ENCODE results near the gene KRTAP6-1.

The KRTAP6-1 gene, protein sequence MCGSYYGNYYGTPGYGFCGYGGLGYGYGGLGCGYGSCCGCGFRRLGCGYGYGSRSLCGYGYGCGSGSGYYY

DNA sequence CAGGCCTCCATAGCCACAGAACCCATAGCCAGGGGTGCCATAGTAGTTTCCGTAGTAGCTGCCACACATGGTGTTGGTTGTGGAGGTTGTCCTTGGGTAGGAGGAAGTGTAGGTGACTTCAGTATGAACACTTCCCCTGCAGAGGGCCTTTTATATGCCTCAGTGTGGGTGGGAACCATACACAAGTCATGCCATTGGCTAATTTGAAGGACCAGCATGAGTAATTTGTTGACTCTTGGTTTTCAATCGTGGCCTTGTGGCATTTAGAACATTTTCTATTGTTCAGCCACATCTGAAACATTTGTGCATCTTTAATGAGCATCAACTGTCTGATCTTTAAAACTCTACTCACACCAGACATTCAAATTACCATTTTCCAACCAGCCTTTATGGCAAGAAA lies at the start of gene KRTAP6-1:
Gene KRTAP6-1 (minus strand): TSS at position 95 of the 400 bp plus-strand sequence. CDS start 26 bp downstream, at position 69.
- no peak for DNase-seq

DNA sequence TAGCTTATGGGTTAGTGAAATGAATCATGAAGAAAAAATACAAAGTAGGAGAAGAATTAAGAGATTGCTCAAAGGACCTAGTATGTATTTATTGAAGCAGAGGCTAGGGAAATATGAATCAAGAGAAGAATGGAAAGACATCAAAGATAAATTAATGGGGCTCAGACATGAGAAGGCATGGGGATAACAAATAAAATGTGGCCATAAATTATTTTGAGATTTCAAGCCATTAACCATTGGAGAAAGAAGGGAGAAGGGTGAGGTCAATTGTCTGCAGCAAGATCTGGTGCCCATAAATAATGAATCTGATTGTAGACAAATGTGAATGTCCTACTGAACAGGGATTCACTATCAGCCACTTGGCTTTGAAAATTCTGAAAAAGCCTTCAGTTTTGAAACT lies 39.2 kb upstream of the KRTAP6-1 start:
- DNase-seq, result no peak

DNA sequence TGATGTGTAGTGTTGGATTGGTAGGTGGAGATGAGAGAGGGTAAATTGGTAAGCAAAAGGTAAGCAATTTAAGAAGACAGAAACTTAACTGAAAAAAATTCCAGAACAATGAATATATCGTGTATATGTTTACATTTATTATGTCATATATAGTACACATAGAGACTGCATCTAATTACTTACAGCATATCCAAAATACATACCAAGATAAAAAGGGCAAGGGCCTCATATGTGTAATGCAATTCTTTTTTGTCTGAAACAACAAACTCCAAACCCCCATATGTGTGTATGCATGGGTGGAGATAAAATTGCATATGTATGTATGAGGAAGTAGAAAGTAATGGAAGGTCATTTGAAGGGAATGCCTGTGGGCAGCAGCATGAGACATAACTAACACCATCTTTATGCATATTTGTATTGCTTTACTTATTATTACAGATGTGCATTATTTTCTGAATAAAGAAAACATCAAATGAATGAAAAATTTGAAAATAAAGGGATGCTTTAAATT lies 33.2 kb upstream of the KRTAP6-1 start:
- DNase-seq, result no peak

DNA sequence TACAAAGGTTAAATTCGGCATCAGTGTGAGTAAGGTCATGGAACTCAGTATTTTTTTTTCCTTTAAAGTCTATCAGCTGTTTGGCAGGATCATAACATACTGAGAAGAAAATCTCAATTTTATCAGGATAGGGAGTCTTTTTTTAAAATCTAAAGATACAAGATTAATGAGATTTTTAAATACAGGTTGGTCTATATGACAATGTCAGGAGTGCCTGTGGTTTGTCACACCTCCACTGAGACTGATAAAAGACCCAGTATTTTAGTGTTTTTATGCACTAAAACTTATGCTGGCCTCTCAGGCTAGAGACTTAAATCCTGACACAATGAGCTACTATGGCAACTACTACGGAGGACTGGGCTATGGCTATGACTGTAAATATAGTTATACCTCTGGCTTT lies 28.8 kb upstream of the KRTAP6-1 start, which contains the start of gene KRTAP20-3:
Gene KRTAP20-3 (plus strand): TSS at position 301 of the 400 bp plus-strand sequence.
- no peak for DNase-seq

DNA sequence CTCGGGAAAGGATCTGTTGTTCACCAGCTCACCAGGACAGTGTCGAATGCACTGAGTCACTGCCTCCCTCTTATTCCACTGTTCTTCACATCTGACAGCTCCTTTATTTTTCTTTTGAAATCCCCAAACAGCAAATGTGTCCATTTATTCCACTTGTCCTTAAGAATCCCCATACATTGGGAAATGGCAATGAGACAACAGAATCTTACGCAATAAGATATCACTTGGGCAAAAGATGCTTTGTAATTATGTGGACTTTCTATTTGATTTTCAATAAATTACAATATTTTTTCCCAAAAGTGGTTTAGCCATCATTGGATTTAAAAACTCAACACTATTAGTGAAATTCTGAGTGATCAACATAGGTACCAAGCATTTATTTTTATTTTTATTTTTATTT lies 25.0 kb upstream of the KRTAP6-1 start:
- no peak for DNase-seq

DNA sequence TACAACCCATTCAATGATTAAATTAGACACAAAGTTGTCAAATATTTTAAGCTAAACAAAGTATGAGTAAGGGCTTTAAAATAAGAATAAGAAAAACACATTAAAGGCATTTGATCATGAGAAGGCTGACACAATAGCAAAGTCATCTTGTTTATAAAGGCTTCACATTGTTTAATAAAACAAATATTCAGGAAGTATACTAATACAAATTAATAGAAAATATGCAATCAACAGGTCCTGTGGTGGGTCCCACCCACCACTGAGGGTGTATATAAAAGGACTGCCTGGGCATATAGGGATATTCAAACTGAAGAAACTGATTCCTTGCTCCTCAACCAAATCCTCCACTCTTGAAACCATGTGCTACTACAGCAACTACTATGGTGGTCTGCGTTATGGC lies 21.2 kb upstream of the KRTAP6-1 start, which contains the start of gene KRTAP20-2:
Gene KRTAP20-2 (plus strand): TSS at position 301 of the 400 bp plus-strand sequence. CDS start 58 bp downstream, at position 359.
- DNase-seq, result no peak

DNA sequence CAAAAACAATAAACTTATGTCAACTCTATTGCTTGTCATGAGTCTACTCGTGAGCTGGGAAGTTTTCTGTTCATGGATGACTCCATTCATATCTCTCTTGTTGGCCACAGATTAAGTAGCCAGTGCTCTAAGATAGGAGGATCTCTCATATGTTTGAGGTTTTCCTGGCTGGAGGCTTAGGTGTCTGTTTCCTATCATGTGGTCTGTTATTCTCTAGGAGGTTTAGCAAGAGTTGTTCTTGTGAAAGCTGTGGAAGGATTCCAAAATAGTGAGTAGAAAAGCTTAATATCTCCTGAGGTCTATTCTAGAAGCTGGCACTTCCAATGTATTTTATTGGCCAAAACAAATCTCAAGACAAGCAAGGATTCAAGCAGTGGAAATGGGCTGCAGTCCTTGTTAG lies 15.5 kb upstream of the KRTAP6-1 start:
- DNase-seq, result no peak

DNA sequence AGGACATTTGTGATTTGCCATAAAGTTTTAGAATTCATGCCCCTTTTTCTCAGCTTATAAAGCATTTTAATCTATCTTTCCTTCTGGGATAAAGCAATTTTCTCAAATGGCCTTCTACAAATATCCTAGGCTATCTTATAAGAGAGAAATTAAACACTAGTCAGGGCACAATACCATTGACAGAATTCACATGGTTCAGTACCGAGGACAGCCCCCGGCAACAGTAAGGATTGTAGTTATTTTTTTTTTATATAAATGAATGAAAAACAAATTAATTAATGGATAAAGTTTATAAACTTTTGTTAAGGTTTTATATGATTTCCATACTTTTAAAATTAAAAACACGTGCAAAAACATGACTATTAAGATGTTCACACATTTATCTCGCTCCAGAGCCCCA lies 14.4 kb upstream of the KRTAP6-1 start:
- DNase-seq, result no peak

DNA sequence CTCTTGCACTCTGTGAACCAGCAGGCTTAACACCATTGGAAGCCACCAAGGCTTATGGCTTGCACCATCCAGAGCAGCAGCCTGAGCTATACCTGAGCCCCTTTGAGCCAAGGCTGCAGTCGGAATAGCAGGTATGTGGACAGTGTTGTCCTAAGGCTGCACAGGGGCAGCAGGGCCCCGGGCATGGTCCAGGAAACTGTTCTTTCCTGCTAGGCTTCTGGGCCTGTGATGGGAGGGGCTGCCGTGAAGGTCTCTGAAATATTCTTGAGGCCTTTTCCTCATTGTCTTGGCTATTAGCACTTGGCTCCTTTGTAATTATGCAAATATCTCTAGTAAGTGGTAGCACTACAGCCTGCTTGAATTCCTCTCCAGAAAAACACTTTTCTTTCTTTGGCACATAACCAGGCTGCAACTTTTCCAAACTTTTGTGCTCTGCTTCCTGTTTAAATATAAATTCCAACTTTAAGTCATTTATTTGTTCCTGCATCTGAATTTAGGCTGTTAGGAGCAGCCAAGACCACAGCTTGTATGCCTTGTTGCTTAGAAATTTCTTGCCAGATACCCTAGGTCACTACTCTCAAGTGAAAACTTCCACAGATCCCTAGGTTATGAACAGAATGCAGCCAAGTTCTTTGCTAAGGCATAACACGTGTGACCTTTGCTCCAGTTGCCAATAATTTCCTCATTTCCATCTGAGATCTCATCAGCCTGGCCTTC lies 11.9 kb upstream of the KRTAP6-1 start:
- no peak for DNase-seq

DNA sequence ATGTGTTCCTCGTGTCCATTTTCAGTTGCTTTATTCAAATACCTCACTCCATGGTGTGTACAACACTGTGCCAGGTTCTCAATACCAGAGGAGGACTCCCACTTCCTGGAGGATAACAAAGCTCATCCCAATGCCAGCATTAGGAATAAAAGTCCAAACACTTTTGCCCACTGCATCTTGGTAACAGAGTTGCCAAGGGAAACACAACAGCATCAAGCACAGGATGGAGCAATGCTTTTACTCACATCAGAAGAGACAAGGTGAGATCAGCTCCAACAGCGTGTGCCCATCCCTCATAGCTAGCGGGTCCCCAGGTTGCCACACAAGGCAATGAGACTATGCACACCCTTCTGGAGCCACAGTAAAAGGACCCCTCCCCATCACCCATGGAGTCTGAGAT lies 9.6 kb upstream of the KRTAP6-1 start:
- DNase-seq, result no peak

DNA sequence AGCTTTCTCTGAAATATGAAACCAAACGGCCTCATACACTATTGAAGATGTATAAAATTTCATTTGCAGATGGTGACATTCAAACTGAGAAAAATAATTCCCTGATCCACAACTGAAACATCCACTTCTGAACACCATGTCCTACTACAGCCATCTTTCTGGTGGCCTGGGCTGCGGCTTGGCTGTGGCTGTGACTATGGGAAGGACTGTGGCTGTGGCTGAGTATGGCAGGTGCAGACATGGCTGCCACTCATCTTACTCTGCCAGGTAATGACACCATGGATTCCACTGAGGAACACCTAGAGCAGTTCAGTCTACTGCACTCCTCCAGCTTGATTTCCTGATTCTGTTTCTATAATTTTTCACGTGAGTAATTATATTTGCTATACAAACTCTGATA lies 6.8 kb upstream of the KRTAP6-1 start, which contains the start of gene KRTAP20-4:
Gene KRTAP20-4 (plus strand): TSS at position 106 of the 400 bp plus-strand sequence.
- DNase-seq, result no peak

DNA sequence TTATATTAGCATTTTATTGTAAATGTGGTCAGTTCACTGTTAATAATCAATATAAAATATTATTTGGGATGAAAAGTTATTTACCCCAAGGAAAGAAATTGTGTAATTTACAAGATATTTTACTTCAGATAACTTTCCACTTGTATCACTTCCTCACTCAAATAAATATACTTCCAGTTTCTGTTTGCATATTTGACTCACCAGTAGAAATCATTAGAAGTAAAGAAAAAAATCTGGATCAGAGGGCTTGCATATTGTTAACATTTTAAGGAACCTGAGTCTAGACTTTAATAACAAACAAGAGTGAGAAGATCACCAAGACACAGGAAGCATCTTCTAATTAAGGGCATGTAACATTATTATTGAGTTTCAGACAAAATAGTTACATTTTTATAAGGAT lies 6.3 kb upstream of the KRTAP6-1 start:
- DNase-seq, result no peak

DNA sequence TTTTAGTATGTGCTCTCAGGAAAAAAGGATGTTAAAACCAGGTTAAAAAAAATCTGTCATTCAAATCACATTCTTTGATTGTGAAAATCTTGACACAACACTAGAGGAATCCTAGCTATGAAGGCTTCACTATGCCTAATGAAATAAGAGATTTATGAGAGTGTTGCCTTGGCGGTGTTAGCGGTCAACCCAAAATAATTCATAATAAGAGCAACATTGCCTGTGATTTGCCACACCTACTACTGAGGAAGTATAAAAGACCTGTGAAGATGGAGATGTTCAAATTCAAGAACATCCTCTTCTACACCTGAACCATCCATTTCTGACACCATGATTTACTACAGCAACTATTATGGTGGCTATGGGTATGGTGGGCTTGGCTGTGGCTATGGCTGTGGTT lies 2.4 kb upstream of the KRTAP6-1 start, which contains the start of gene KRTAP20-1:
Gene KRTAP20-1 (plus strand): TSS at position 301 of the 400 bp plus-strand sequence. CDS start 30 bp downstream, at position 331.
- no peak for DNase-seq

DNA sequence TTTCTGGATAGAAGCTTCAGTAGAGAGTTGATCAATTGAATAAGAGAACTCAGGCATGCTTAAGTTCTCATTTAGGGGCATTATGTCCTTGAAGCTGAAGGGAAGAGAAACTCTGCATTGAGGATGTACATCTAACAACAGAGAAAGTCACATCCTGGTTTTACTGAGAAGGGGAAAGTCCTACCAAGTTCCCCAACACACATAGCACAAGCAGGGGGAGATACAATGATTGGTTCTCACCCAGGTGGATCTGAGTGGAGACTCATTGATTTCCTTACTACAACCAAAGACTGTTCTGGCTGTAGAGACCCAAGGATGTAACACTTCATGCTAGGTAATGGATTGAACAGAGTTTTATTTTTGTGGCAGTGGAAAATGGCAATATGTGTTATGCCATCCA lies 1.5 kb upstream of the KRTAP6-1 start:
- no peak for DNase-seq

DNA sequence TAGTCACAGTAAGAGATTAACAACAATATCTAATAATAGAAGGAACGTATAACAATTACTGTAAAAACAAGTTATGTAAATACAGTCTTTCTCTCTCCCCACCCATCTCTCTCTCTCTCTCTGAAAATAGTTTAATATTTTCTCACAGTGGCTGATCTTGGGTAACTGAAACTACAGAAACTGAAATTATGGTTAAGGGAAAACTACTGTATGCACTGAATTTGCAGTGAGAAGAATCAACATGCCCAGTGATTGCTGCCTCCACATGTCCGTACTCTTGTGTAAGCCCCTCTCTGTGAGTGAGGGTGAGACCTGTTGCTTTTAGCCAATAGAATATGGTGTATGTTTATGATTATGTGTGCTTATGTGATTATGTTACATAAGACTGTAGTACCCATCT lies 1.6 kb downstream of the KRTAP6-1 start:
- no peak for DNase-seq

DNA sequence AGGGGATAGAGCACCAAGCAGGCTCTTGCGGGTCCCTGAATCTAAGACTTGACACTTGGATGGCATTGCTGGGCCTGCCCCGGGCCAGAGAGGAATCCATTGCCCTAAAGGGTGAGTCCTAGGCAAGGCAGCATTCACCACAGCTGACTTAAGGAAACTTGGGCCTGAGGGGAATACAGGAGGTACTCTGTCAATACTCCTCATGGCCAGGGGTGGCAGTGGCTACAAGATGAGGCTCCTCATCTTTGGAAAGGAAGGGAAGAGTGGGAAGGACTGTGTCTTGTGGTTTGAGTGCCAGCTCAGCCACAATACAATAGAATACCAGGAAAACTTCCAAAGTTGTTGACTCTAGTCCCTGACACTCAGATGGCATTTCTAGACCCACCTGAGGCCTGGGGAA lies 7.8 kb downstream of the KRTAP6-1 start:
- DNase-seq, result no peak

DNA sequence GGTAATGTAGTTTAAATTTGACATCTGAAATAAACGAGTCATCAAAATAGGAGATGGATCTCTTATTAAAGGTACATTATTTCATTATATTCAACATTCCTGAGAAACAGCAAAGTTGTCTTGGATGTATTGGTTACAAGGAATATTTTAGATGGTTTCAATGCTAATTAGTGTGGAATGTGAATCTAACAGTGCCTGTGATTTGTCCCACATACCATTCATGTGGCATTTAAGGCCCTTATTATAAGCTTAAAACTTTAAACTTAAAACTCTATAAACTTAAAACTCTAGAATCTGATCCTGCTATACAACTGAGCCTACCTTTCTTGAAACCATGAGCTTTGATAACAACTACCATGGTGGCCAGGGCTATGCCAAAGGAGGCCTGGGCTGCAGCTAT lies 12.9 kb downstream of the KRTAP6-1 start, which contains the start of gene KRTAP22-1:
Gene KRTAP22-1 (plus strand): TSS at position 301 of the 400 bp plus-strand sequence.
- DNase-seq, result no peak

DNA sequence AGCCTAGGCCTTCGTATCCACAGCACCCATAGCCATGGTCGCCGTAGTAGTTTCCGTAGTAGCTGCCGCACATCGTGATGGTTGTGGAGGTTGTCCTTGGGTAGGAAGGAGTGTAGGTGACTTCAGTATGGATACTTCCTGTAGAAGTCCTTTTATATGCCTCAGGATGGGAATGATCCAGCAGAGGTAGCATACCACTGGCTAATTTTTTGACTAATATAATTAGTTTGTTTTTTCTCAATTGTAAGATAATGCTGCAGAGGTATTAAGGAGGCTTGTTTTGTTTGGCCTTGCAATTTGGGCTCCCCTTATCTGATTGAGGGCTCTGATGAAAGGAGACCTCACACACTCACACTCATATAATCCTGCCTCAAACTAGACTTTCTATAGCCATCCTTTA lies 14.9 kb downstream of the KRTAP6-1 start, which contains the start of gene KRTAP6-2:
Gene KRTAP6-2 (minus strand): TSS at position 101 of the 400 bp plus-strand sequence. CDS start 28 bp downstream, at position 73.
- DNase-seq, result no peak

DNA sequence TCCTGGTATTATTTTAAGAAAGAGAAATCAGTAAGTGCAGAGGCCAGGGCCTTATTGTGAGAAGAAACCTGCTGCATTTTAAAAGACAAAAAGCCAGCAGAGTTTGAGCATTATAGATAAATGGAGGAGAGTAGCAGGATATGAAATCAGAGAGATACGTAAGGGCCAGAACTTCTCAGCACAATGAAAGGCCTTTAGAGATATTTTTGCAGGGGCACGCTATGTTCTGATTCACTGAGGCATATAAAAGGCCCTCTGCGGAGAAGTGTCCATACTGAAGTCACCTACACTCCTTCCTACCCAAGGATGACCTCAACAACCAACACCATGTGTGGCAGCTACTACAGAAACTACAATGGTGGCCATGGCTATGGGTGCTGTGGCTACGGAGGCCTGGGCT lies 21.6 kb downstream of the KRTAP6-1 start, which contains the start of gene KRTAP6-3:
Gene KRTAP6-3 (plus strand): TSS at position 301 of the 400 bp plus-strand sequence. CDS start 6 bp downstream, at position 307.
- no peak for DNase-seq

DNA sequence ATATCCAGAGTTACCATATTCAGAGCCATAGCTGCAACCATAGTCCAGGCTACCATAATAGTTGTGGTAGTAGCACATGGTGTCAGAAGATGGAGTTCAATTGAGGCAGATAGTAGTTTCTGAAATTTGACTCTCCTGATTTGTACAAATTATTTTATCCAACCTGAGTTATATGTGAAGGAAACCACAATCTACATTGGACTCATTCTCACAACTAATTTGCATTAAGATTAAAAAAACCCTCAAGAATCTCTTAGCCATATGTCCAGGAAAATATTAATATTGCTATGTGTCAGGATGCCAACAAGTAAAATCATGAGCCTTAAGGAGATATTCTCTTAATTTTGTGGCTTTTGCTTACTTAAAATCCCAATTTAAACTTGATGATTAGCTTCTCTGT lies 23.4 kb downstream of the KRTAP6-1 start, which contains the start of gene KRTAP22-2:
Gene KRTAP22-2 (minus strand): TSS at position 101 of the 400 bp plus-strand sequence.
- DNase-seq, result no peak

DNA sequence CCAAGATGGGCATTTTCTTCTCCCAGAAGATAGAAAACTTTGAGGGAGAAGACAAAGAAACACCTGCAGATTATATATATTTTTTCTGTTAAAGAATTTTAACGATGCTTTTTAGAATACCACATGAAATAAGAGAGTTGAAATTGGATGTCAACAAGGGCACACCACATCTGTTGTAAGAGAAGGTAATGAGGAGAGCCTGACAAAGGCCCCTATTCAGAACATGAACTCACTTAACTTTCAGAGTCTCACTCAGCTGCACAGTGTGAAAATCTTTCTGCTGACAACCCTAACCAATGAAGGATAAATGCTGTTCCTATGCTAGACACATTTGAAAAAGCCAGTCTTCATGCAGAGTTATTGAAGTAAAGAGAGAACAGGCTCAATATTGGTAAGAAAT lies 30.9 kb downstream of the KRTAP6-1 start:
- DNase-seq, result no peak

DNA sequence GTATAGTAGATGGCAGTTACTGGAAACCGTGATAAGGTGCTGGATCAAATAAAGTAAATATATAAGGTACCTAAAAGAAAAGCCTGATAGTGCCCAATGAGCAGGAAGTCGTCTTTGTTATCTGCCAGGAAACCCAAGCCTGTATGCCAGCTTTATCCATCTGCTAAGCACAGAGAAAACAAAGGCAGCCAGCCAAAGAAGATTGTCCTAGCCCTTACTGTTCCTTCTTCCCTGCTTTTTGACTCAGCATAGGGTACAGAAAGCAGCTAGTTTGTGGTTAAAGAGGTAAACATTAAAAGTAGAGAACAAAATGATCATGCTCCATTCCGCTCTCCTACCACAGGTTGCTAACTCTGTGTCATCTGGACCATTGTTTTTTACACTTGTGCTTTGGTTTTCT lies 33.6 kb downstream of the KRTAP6-1 start:
- DNase-seq, result no peak

DNA sequence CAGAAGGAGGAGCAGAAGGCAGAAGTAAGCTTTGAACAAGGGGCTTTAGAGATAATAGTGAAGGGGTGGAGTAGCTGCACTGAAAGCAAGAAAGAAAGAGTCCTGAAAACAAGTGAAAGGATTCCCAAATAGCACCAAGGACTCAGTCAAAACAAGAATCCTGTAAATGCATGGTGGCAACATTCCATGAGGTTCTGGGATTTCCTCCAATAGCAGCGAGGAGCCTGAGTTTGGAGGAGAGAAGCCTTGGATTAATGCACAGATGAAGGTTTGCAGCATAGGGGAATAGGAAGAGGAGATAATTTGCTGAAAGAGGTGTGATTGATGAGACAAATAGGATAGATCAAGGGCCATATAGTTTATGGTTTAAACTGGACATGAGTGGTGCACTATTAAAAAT lies 34.4 kb downstream of the KRTAP6-1 start:
- DNase-seq, result no peak

DNA sequence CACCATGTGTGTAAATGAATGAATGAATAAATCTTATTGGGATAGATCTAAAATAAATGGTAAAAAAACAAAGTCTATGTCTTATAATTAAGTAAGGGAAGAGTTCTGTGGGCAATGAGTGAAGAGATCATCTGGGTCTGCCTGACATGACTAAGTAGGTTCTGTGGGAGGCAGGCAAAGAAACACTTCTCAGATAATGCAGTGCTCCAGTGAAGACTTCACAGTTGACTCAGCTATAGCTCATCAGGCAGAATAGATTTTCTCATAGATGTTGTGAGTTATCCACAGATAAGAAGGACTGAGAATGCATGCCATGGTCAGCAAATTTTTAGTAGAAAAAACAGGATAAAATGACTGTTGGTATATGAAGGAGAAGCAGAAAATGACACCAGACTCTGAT lies 36.0 kb downstream of the KRTAP6-1 start:
- DNase-seq, result no peak
